GM23338 (cell line): ENCODE measurements around the gene GRIN2D. TPM values are rescaled to one million over a fixed set of nuclear protein-coding genes. Genes with fewer than 3 reads are reported as not detected.

Experiments used
- ATAC-seq: fragments of 200-7000 bp; cut with Tn5 transposase; 3 replicates; pipeline ENCODE4 v1.9.1; 2020
- DNase-seq: peaks from one replicate; pipeline ENCODE4 v3.0.0-alpha.2; 2015; ENCODE audit warnings: low spot score
- H2AFZ ChIP-seq: fragments of 200-600 bp; sonication (generic); 2 replicates; pipeline ENCODE4 v1.8.0; 2016; ENCODE audit warnings: antibody characterized with exemption, mild to moderate bottlenecking, moderate library complexity
- H3F3A ChIP-seq: fragments of 200-600 bp; sonication (generic); replicated peaks from 2 replicates; pipeline ENCODE4 v1.8.0; 2017; ENCODE audit warnings: antibody characterized with exemption, mixed run types, low read depth
- H3K27ac ChIP-seq: fragments of 200-600 bp; sonication (generic); 2 replicates; pipeline ENCODE4 v1.6.1; 2016; ENCODE audit warnings: low read depth
- H3K27me3 ChIP-seq: fragments of 200-600 bp; sonication (generic); 2 replicates; pipeline ENCODE4 v1.8.0; 2016; ENCODE audit warnings: mild to moderate bottlenecking, mixed run types, moderate library complexity; ENCODE audit not compliant: insufficient read depth
- H3K36me3 ChIP-seq: fragments of 200-600 bp; sonication (generic); 2 replicates; pipeline ENCODE4 v1.8.0; 2016; ENCODE audit warnings: mild to moderate bottlenecking; ENCODE audit not compliant: insufficient read depth
- H3K4me1 ChIP-seq: fragments of 200-600 bp; sonication (generic); 2 replicates; pipeline ENCODE4 v1.8.0; 2016; ENCODE audit warnings: mild to moderate bottlenecking, moderate library complexity; ENCODE audit not compliant: insufficient read depth
- H3K4me2 ChIP-seq: fragments of 200-600 bp; sonication (generic); 2 replicates; pipeline ENCODE4 v1.7.1; 2017; ENCODE audit warnings: mixed run types
- H3K4me3 ChIP-seq: fragments of 200-600 bp; sonication (generic); 2 replicates; pipeline ENCODE4 v1.6.1; 2016; ENCODE audit warnings: mixed run types
- H3K79me2 ChIP-seq: fragments of 200-600 bp; sonication (generic); replicated peaks from 2 replicates; pipeline ENCODE4 v1.8.0; 2017; ENCODE audit warnings: mild to moderate bottlenecking; ENCODE audit not compliant: insufficient read depth
- H3K9me2 ChIP-seq: fragments of 200-600 bp; sonication (generic); 2 replicates; pipeline ENCODE4 v1.8.0; 2017; ENCODE audit not compliant: insufficient read depth
- H4K20me1 ChIP-seq: fragments of 200-600 bp; sonication (generic); replicated peaks from 2 replicates; pipeline ENCODE4 v1.8.0; 2017; ENCODE audit warnings: mild to moderate bottlenecking; ENCODE audit not compliant: insufficient read depth
- H3K27ac Mint-ChIP-seq: 2 replicates; pipeline ENCODE4 v1.8.0; 2020; ENCODE audit warnings: inconsistent platforms, mild to moderate bottlenecking, moderate library complexity, mixed read lengths
- H3K27me3 Mint-ChIP-seq: 3 replicates; pipeline ENCODE4 v1.8.0; 2022; ENCODE audit warnings: low read depth, mild to moderate bottlenecking, moderate library complexity, mixed read lengths, inconsistent platforms; ENCODE audit not compliant: insufficient read depth, poor library complexity
- H3K36me3 Mint-ChIP-seq: 3 replicates; pipeline ENCODE4 v1.8.0; 2021; ENCODE audit warnings: low read depth, mild to moderate bottlenecking, inconsistent platforms, moderate library complexity, mixed read lengths
- H3K4me1 Mint-ChIP-seq: 3 replicates; pipeline ENCODE4 v1.8.0; 2020; ENCODE audit warnings: mild to moderate bottlenecking, inconsistent platforms, mixed read lengths
- H3K4me3 Mint-ChIP-seq: 3 replicates; pipeline ENCODE4 v1.8.0; 2021; ENCODE audit warnings: moderate library complexity, mild to moderate bottlenecking, inconsistent platforms, mixed read lengths
- H3K9me3 Mint-ChIP-seq: 3 replicates; pipeline ENCODE4 v1.8.0; 2020; ENCODE audit warnings: moderate library complexity, mild to moderate bottlenecking, inconsistent platforms, mixed read lengths
- EZH2phosphoT487 ChIP-seq: fragments of 200-600 bp; sonication (generic); IDR thresholded peaks from one replicate; pipeline ENCODE4 v1.8.1; 2018; ENCODE audit warnings: antibody characterized with exemption; ENCODE audit not compliant: unreplicated experiment
- JUNB ChIP-seq: IDR thresholded peaks from one replicate; pipeline ENCODE4 v1.6.1; 2016; ENCODE audit warnings: antibody characterized with exemption; ENCODE audit not compliant: unreplicated experiment
- ZNF114 ChIP-seq: fragments of 250-450 bp; sonication (Bioruptor Pico); IDR thresholded peaks from 2 replicates; pipeline ENCODE4 v1.5.0; 2020; ENCODE audit warnings: mild to moderate bottlenecking, moderate library complexity
- ZNF331 ChIP-seq: fragments of 250-450 bp; sonication (Bioruptor Pico); IDR thresholded peaks from 2 replicates; pipeline ENCODE4 v1.5.0; 2020; ENCODE audit warnings: low read depth, mild to moderate bottlenecking, moderate library complexity
- polyA plus RNA-seq: library from polyadenylated mRNA; unstranded; fragments of >200 nt; fragmentation: Nextera tagmentation; extraction: Ambion mirVana; gene quantifications from 2 replicates; pipeline ENCODE4 v1.2.1, GENCODE V29; 2016
- total RNA-seq: library from RNA; depleted of rRNA; stranded (reverse); fragments of >200 nt; shearing (Covaris generic); gene quantifications from 2 replicates; pipeline ENCODE4 v1.2.3, GENCODE V29; 2014
- TF ChIP-seq, protein P1 (sequence below), 2 experiments: fragments of 200-600 bp in 1 of 2; sonication (generic) in 1 of 2; conservative IDR thresholded peaks; 2 replicates each; pipeline versions ENCODE4 v1.5.1 to v1.6.1; 2016 to 2017; ENCODE audit warnings: antibody characterized with exemption in 2 of 2, low read depth in 2 of 2, mild to moderate bottlenecking in 2 of 2, moderate library complexity in 1 of 2
- TF ChIP-seq, protein P2 (sequence below): IDR thresholded peaks from one replicate; pipeline ENCODE4 v1.6.1; 2018; ENCODE audit warnings: antibody characterized with exemption; ENCODE audit not compliant: unreplicated experiment
- TF ChIP-seq, protein P3 (sequence below): fragments of 250-450 bp; sonication (Bioruptor Pico); IDR thresholded peaks from 2 replicates; pipeline ENCODE4 v1.5.0; 2020; ENCODE audit warnings: mild to moderate bottlenecking, moderate library complexity

GRIN2D gene
- total and polyA plus RNA-seq, 2 experiments from 2014 or later, result 4.4 to 20.0 TPM

DNA sequence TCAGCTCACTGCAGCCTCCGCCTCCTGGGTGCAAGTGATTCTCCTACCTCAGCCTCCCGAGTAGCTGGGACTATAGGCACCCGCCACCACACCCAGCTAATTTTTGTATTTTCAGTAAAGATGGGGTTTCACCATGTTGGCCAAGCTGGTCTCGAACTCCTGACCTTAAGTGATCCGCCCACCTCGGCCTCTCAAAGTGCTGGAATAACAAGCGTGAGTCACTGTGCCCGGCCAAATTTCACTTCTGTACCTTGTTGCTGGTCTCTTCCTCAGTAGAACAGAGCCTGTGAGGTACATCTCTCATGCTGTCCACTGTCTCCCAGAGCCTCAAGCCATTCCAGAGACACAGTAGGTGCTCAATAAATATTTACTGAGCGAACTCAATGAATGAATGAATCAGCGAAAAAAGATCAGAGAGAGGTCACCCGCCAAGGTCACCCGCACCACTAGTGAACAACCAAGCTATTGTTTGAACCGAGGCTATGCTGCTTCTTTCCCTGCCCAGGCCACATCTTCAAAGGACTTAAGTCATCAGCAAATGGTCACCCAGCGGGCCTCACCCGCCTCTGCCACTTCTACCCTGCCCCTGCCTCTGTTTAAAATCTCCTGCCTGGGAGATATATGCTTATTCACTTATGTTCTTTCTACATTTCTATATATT is 39.0 kb upstream of the GRIN2D start:
- Histone ChIP-seq H3K4me1 (no peaks in the 10 kb centered on the region), H3K36me3 (no peaks in the 10 kb centered on the region), H3F3A (0 out of 2 replicates have a peak, but pooled peaks cover 2% of the 10 kb centered on the region), H3K27ac (no peak overlapping the region; the same call in 1 of the 2 replicates), H3K27me3 (no peaks in the 10 kb centered on the region), H3K79me2 (no peaks in the 10 kb centered on the region), H3K4me3 (no peak overlapping the region), H4K20me1 (peaks cover 4% of the 10 kb centered on the region; the same call in 1 of the 2 replicates), H3K4me2 (no peak overlapping the region), H2AFZ (no peak overlapping the region), H3K9me2 (no peaks in the 10 kb centered on the region)
- Mint-ChIP-seq H3K36me3 (peaks cover 3% of the 10 kb centered on the region; the same call in 1 of the 3 replicates), H3K4me1 (peaks cover 4% of the 10 kb centered on the region), H3K9me3 (0 out of 3 replicates have a peak, but pooled peaks cover 3% of the 10 kb centered on the region), H3K4me3 (no peak overlapping the region), H3K27me3 (peaks cover 9% of the 10 kb centered on the region), H3K27ac (peak overlapping the region; percentile 65; the same call in 1 of the 2 replicates)
- TF ChIP-seq, protein P1, sequence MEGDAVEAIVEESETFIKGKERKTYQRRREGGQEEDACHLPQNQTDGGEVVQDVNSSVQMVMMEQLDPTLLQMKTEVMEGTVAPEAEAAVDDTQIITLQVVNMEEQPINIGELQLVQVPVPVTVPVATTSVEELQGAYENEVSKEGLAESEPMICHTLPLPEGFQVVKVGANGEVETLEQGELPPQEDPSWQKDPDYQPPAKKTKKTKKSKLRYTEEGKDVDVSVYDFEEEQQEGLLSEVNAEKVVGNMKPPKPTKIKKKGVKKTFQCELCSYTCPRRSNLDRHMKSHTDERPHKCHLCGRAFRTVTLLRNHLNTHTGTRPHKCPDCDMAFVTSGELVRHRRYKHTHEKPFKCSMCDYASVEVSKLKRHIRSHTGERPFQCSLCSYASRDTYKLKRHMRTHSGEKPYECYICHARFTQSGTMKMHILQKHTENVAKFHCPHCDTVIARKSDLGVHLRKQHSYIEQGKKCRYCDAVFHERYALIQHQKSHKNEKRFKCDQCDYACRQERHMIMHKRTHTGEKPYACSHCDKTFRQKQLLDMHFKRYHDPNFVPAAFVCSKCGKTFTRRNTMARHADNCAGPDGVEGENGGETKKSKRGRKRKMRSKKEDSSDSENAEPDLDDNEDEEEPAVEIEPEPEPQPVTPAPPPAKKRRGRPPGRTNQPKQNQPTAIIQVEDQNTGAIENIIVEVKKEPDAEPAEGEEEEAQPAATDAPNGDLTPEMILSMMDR (conservative IDR thresholded peaks at IDR 0.05; ENCODE audit: low read depth in 2 of 2), result no peak
- TF ChIP-seq, protein P2, sequence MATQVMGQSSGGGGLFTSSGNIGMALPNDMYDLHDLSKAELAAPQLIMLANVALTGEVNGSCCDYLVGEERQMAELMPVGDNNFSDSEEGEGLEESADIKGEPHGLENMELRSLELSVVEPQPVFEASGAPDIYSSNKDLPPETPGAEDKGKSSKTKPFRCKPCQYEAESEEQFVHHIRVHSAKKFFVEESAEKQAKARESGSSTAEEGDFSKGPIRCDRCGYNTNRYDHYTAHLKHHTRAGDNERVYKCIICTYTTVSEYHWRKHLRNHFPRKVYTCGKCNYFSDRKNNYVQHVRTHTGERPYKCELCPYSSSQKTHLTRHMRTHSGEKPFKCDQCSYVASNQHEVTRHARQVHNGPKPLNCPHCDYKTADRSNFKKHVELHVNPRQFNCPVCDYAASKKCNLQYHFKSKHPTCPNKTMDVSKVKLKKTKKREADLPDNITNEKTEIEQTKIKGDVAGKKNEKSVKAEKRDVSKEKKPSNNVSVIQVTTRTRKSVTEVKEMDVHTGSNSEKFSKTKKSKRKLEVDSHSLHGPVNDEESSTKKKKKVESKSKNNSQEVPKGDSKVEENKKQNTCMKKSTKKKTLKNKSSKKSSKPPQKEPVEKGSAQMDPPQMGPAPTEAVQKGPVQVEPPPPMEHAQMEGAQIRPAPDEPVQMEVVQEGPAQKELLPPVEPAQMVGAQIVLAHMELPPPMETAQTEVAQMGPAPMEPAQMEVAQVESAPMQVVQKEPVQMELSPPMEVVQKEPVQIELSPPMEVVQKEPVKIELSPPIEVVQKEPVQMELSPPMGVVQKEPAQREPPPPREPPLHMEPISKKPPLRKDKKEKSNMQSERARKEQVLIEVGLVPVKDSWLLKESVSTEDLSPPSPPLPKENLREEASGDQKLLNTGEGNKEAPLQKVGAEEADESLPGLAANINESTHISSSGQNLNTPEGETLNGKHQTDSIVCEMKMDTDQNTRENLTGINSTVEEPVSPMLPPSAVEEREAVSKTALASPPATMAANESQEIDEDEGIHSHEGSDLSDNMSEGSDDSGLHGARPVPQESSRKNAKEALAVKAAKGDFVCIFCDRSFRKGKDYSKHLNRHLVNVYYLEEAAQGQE, result no peak
- TF ChIP-seq JUNB (no peak), ZNF331 (CRISPR knock-in tag) (no peak), EZH2phosphoT487 (no peak), ZNF114 (CRISPR knock-in tag) (no peak)
- TF ChIP-seq, protein P3, sequence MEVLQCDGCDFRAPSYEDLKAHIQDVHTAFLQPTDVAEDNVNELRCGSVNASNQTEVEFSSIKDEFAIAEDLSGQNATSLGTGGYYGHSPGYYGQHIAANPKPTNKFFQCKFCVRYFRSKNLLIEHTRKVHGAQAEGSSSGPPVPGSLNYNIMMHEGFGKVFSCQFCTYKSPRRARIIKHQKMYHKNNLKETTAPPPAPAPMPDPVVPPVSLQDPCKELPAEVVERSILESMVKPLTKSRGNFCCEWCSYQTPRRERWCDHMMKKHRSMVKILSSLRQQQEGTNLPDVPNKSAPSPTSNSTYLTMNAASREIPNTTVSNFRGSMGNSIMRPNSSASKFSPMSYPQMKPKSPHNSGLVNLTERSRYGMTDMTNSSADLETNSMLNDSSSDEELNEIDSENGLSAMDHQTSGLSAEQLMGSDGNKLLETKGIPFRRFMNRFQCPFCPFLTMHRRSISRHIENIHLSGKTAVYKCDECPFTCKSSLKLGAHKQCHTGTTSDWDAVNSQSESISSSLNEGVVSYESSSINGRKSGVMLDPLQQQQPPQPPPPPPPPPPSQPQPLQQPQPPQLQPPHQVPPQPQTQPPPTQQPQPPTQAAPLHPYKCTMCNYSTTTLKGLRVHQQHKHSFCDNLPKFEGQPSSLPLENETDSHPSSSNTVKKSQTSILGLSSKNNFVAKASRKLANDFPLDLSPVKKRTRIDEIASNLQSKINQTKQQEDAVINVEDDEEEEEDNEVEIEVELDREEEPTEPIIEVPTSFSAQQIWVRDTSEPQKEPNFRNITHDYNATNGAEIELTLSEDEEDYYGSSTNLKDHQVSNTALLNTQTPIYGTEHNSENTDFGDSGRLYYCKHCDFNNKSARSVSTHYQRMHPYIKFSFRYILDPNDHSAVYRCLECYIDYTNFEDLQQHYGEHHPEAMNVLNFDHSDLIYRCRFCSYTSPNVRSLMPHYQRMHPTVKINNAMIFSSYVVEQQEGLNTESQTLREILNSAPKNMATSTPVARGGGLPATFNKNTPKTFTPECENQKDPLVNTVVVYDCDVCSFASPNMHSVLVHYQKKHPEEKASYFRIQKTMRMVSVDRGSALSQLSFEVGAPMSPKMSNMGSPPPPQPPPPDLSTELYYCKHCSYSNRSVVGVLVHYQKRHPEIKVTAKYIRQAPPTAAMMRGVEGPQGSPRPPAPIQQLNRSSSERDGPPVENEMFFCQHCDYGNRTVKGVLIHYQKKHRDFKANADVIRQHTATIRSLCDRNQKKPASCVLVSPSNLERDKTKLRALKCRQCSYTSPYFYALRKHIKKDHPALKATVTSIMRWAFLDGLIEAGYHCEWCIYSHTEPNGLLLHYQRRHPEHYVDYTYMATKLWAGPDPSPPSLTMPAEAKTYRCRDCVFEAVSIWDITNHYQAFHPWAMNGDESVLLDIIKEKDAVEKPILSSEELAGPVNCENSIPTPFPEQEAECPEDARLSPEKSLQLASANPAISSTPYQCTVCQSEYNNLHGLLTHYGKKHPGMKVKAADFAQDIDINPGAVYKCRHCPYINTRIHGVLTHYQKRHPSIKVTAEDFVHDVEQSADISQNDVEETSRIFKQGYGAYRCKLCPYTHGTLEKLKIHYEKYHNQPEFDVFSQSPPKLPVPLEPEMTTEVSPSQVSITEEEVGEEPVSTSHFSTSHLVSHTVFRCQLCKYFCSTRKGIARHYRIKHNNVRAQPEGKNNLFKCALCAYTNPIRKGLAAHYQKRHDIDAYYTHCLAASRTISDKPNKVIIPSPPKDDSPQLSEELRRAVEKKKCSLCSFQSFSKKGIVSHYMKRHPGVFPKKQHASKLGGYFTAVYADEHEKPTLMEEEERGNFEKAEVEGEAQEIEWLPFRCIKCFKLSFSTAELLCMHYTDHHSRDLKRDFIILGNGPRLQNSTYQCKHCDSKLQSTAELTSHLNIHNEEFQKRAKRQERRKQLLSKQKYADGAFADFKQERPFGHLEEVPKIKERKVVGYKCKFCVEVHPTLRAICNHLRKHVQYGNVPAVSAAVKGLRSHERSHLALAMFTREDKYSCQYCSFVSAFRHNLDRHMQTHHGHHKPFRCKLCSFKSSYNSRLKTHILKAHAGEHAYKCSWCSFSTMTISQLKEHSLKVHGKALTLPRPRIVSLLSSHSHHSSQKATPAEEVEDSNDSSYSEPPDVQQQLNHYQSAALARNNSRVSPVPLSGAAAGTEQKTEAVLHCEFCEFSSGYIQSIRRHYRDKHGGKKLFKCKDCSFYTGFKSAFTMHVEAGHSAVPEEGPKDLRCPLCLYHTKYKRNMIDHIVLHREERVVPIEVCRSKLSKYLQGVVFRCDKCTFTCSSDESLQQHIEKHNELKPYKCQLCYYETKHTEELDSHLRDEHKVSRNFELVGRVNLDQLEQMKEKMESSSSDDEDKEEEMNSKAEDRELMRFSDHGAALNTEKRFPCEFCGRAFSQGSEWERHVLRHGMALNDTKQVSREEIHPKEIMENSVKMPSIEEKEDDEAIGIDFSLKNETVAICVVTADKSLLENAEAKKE, result no peak
- DNase-seq (no peak), ATAC-seq (no peak)
